ENCODE measurements around the gene SIN3A. TPM values are rescaled to one million over a fixed set of nuclear protein-coding genes. Genes with fewer than 3 reads are reported as not detected.

Gene SIN3A
- total and polyA plus RNA-seq, 2 donors (not counting 1 experiment from before 2014, with no cell fraction given): 23.0 to 27.2 TPM

- H3K27ac ChIP-seq (ENCODE audit: insufficient read depth, low read length): peak overlapping the region; percentile 94
- H3K4me2 ChIP-seq (ENCODE audit: extremely low read depth, insufficient read depth, low read length): peak overlapping the region; percentile 72
- peak overlapping the region; percentile 61 to 90 (median 76) for H3K4me3 ChIP-seq (replicated peaks in 1 of 4; ENCODE audit: control extremely low read depth in 1 of 4, insufficient read depth in 1 of 4, low read depth in 3 of 4, low read length in 4 of 4)
- peak in 1 of 2 donors; percentile 60 for DNase-seq (ENCODE audit: low read depth in 2 of 2)
- H3K9ac ChIP-seq (ENCODE audit: insufficient read depth, low read length): peak overlapping the region; percentile 81
- H3K27me3 ChIP-seq (ENCODE audit: control insufficient read depth, insufficient read depth, low read length): no peaks in the 10 kb centered on the region
- no peaks in the 10 kb centered on the region for H3K9me3 ChIP-seq (ENCODE audit: control insufficient read depth, insufficient read depth, low read depth, low read length)
- H3K4me1 ChIP-seq (ENCODE audit: control insufficient read depth, extremely low read depth, insufficient read depth, low read length): peaks cover 7% of the 10 kb centered on the region
- H2AFZ ChIP-seq (ENCODE audit: low read length): peak overlapping the region; percentile 64
- no peaks in the 10 kb centered on the region for H4K20me1 ChIP-seq (ENCODE audit: control insufficient read depth, extremely low read depth, insufficient read depth, low read length)
- no peaks in the 10 kb centered on the region for H3K36me3 ChIP-seq (ENCODE audit: control insufficient read depth, insufficient read depth, low read length)
- H3K79me2 ChIP-seq (ENCODE audit: control insufficient read depth, insufficient read depth, low read length): peaks cover 14% of the 10 kb centered on the region
- no peak for TF ChIP-seq CTCF (conservative IDR thresholded peaks at IDR 0.05 in 1 of 2, IDR thresholded peaks at IDR 0.05 in 1 of 2; ENCODE audit: low read depth in 1 of 2, low read length in 2 of 2)
- no peak for TF ChIP-seq EZH2 (IDR thresholded peaks at IDR 0.05; ENCODE audit: low read length, missing control alignments)
These were observed 3.2 kb upstream of the SIN3A start for GRCh38 chr15:75454471-75455378.

GRCh38 chr15:75453703-75454470, 2.4 kb upstream of the SIN3A start:
- no peak for TF ChIP-seq EZH2 (IDR thresholded peaks at IDR 0.05; ENCODE audit: low read length, missing control alignments)
- TF ChIP-seq CTCF (conservative IDR thresholded peaks at IDR 0.05 in 1 of 2, IDR thresholded peaks at IDR 0.05 in 1 of 2; ENCODE audit: low read depth in 1 of 2, low read length in 2 of 2): no peak
- Histone ChIP-seq H3K27me3 (ENCODE audit: control insufficient read depth, insufficient read depth, low read length) (no peaks in the 10 kb centered on the region), H3K9ac (ENCODE audit: insufficient read depth, low read length) (peak overlapping the region; percentile 81), H3K79me2 (ENCODE audit: control insufficient read depth, insufficient read depth, low read length) (peaks cover 23% of the 10 kb centered on the region), H3K9me3 (ENCODE audit: control insufficient read depth, insufficient read depth, low read depth, low read length) (no peaks in the 10 kb centered on the region), H2AFZ (ENCODE audit: low read length) (peak overlapping the region; percentile 47), H3K27ac (ENCODE audit: insufficient read depth, low read length) (peak overlapping the region; percentile 85), H3K36me3 (ENCODE audit: control insufficient read depth, insufficient read depth, low read length) (no peaks in the 10 kb centered on the region), H3K4me2 (ENCODE audit: extremely low read depth, insufficient read depth, low read length) (peak overlapping the region; percentile 99), H4K20me1 (ENCODE audit: control insufficient read depth, extremely low read depth, insufficient read depth, low read length) (no peaks in the 10 kb centered on the region), H3K4me3 (replicated peaks in 1 of 4; ENCODE audit: control extremely low read depth in 1 of 4, insufficient read depth in 1 of 4, low read depth in 3 of 4, low read length in 4 of 4) (peak overlapping the region; percentile 76 to 94 (median 80)), H3K4me1 (ENCODE audit: control insufficient read depth, extremely low read depth, insufficient read depth, low read length) (peaks cover 9% of the 10 kb centered on the region)
- DNase-seq (ENCODE audit: low read depth in 2 of 2): peak; percentile 100
